ENCODE results near the gene INTS1.

INTS1 gene

DNA sequence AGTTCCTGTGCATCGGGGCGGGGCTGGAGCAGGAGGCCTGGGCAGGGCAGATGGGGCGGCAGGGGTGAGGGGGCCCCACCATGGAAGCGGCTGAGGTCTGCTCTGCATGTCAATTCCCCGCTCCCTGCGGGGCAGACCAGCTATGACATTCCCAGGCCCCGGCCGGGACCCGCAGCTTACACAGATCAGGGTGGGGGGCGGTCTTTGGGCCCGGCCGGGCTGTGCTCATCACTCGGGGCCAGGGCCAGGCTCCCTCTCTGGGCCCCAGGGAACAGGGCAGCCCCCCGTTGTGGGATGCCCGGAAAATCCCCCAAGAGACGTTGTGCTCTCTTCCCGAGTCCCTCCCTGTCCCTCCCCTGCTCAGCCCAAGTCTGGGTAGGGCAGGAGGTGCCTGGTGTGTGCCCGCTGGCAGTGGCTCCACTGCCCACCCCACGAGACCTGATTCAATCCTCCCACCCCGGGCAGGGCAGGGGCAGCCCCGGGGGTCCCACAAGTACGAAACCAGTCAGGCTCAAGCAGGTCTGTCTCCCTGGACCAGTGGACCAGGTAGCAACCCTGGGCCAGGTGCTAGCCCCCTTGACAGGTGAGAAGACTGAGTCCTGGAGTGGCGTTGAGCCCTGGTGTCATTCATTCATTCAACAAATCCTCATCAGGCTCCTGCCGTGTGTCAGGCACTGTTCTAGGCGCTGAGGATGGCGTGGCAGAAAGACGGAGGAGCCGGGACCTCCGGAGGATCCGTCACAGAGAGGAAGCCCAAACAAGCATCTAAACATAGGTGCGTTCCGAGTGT is 73.9 kb downstream of the INTS1 start:
- DNase-seq, result no peak

DNA sequence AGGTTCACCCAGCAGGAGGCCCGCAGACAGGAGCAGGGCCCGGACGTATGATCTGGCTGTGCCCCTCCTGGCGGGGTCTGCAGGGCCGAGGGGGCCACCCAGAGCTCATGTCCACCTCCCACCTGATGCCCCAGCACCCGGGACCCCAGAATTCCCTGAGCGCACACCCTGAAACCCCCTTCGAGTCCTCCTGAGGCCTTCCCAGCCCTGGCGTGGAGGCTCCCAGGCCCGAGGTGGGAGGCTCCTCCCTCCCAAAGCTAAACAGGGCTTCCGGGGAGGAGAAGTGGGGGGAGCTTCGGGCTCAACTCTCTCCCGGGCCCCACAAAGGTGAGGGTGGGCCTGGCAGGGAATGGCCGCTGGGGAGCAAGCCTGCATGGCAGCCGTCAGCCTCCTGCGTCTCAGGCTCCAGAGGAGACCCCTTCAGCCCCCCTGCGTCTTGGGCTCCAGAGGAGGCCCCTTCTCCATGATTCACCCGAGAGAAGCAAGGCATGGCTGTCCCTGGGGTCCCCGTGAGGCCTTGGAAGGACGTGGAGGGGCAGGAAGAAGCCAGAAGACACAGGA is 75.2 kb downstream of the INTS1 start:
- no peak for DNase-seq

DNA sequence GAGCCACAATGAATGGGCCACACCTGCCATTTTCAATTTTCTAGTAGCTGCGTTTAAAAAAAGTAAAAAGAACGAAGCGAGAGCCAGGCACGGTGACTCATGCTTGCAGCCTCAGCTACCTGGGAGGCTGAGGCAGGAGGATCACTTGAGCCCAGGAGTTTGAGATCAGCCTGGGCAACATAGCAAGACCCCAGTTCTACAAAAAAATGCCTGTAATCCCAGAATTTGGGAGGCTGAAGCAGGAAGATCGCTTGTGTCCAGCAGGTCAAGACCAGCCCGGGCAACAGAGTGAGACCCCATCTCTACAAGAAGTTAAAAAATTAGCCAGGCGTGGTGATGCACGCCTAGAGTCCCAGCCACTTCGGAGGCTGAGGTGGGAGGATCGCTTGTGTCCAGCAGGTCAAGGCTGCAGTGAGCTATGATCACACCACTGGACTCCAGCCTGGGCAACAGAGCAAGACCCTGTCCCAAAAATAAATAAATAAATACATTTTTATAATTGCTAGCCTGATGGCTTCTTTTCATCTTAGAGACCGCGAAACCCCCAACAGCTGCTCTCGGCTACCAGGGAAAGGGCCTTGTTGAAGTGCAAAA is 77.0 kb downstream of the INTS1 start:
- DNase-seq, result no peak

- no peak for DNase-seq
Measured at GRCh38 chr7:1426474-1426873, 77.7 kb downstream of the INTS1 start.

DNA sequence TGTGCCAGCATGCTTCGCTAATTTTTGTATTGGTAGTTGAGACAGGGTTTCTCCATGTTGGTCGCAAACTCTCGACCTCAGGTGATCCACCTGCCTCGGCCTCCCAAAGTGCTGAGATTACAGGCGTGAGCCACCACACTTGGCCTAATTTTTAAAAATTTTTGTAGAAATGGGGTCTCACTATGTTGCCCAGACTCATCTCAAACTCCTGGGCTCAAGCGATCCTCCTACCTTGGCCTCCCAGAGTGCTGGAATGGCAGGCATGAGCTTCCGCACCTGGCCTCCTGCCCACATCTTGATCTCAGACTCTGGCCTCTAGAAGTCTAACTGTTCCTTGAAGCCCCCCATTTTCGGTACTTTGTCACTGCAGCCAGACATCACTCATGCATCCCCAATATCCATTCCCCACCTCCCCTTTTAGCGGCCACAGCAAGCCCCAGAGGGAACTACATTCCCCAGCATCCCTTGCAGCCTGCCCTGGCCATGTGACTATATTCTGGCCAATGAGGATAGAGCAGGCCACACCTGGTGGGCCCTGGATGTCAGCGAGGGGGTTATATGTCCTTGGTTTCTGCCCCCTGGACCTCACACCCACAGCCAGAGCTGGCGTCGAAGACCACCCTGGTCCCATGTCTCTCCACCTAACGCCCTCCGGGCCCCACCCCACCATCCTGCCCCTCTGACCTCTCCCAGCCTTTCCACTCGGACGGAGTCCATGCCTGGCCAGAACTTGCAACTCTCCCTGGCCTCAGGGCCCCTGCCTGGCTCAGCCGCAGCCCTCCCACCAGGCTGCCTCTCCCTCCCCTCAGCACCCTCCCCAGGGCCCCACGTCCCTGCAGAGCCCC is 78.7 kb downstream of the INTS1 start:
- no peak for DNase-seq

DNA sequence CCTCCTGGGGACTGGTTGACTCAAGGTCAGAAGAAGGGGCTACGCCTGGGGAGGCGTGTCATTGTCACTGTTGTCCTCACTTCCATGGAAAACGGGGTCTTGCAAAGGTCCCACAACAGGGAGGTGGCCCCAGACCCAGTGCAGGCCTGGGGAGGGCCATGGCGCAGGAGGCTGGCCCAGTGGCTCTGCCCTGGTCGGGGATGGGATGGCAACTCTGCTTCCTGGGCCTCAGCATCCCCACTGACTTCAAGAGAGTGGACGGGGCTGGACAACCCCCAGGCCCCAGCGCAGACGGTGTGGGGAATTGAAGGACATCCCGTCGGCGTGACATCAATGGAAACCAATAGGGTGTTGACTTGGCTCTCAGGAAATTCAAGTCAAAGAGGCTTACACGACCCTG is 80.1 kb downstream of the INTS1 start:
- DNase-seq, result no peak

DNA sequence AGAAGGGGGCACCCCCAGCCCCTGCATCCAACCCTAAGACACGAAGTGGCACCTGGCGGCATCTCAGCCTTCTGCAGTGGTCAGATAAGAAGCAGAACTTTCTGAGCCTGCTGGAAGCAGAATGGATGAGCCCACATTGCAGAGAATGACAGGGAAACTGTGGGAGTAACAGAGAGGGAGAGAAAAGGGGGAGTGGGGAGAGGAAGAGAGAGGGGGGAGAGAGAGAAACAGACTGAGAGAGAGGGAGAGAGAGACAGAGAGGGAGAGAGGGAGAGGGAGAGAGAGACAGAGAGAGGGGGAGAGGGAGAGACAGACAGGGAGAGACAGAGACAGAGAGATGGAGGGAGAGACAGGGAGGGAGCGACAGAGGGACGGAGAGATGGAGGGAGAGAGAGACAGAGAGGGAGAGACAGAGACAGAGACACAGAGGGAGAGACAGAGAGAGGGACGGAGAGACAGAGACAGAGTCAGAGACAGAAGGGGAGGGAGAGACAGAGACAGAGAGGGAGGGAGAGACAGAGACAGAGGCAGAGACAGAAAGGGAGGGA is 80.9 kb downstream of the INTS1 start:
- no peak for DNase-seq

DNA sequence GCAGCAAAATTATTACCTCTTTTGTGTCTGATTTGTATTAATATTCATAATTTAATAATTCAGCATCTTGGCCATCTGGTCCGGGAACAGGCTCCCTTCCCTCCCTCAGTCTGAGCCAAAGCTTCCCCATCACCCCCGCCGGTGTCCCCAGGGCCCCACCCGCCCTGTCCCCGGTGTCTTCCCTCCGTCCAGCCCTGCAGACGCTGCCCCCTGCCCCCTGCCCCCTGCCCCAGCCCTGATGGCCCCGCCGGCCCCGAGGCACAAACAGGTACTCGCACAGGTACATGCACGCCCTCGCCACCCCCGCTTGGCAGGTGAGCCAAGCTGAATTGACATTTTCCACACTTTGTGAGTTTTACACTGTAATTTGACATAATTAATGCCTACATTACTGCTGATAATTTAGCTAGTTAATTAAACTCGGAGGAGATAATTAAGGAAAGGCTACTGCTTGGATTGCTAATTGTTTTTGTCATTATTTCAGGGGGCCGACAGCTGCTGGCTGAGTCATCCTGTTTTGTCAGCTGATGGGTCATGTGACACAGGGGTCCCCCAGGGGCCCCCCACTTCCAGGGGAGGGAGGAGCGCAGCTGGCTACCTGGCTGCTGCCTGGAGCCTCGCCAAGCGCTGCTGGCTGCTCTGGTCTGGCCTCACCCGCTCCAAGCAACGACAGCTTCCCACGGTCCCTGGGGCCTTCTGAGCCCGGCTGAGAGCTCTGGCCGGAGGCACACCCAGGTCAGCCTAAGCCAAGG is 81.5 kb downstream of the INTS1 start:
- DNase-seq, result no peak

- no peak for DNase-seq
Measured at GRCh38 chr7:1421946-1422345, 82.2 kb downstream of the INTS1 start.

DNA sequence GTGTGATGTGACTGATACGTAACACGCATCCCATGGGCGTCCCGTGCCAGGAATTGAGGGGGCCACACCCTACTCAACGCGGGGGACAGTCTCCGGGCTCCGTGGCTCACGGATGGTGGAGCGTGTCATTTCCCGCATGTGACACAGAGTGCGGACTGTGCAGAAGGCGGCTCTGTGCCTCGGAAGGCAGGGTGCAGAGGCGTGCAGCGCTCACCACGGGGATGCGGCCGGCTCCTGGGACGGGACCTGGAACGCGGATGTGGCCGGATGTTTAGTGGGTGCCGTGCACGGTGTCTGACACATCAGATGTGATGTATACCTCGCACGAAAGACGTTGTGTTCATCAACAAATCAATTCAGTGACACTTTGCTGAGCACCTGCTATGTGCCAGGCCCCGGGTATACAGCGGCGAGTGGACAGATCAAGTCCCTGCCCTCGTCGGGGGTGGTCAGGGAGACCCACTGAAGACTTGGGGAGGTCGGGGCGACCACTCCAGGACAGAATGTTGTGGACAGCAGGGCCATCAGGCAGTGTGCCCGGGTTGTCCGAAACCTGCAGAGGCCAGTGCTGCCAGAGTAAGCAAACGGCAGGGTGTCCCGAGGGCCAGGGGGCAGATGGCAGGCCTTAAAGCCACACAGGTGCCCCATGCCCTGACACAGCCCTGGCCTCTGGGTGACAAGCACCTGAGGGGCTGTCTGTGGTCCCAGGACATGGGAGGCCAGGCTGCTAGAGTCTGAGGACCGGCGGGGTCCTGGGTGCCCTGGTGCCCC is 83.0 kb downstream of the INTS1 start:
- DNase-seq, result no peak

Data from CD4-positive, alpha-beta T cell treated with Interferon alpha-2 for 1 hour (primary cell).